HG02943 (cell line): Measurements from ENCODE around the gene RNF138.
"Not testable (repeated sequence)": the region's sequence is repeated elsewhere in the genome, so short reads cannot be mapped to it uniquely, and the experiment has no call there.

Experiments
- ATAC-seq: cut with Tn5 transposase; IDR thresholded peaks from one replicate; pipeline ENCODE4 v1.9.1; 2021; ENCODE audit warnings: mild to moderate bottlenecking, low read depth, moderate library complexity; ENCODE audit not compliant: unreplicated experiment

RNF138 gene

GRCh38 chr18:32167980-32168730, 76.5 kb downstream of the RNF138 start:
- no peak for ATAC-seq

DNA sequence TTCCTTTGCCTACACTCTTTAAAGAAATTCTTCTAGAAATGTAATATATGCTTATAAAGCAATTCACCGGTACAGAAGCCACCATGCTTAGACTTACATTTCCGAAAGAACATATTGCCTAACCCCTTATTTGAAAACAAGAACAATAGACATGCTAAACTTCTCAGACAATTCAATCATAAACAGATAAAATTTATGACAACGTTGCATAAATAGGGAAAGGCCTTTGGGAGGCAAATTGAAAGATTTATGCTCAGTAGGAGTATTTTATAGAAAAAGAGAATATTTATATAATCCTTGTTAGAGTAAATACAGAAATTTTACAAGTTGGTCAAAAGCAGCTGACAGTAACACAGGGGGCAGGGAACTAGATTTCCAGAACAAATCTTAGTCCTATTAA, 82.0 kb downstream of the RNF138 start:
- ATAC-seq = no peak

- ATAC-seq = no peak
Observed at GRCh38 chr18:32174719-32175118, 83.0 kb downstream of the RNF138 start.

GRCh38 chr18:32175265-32175664, 83.6 kb downstream of the RNF138 start:
- no peak for ATAC-seq

- ATAC-seq = not testable (repeated sequence)
Observed at GRCh38 chr18:32176745-32177144, 85.1 kb downstream of the RNF138 start.

DNA sequence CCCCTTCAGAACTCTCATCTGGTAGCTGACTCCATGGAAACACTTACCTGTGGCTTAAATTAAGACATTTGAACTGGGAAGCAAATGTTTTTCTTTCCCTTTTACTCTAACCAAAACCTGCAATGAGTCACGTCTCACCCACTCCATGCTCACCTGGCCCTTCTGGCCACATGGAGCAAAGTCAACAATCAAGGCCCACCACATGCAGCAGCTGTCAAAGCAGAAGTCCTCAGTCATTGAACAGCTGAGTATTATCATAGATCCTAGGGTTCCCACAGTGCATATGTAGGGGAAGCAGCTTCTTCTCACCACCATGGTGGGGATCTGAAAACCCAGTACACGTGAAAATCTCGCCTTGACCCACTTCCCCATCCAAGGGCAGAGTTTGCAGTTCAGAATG, 85.9 kb downstream of the RNF138 start:
- no peak for ATAC-seq
